ENCODE data around the gene RIMBP2.

Gene RIMBP2

DNA sequence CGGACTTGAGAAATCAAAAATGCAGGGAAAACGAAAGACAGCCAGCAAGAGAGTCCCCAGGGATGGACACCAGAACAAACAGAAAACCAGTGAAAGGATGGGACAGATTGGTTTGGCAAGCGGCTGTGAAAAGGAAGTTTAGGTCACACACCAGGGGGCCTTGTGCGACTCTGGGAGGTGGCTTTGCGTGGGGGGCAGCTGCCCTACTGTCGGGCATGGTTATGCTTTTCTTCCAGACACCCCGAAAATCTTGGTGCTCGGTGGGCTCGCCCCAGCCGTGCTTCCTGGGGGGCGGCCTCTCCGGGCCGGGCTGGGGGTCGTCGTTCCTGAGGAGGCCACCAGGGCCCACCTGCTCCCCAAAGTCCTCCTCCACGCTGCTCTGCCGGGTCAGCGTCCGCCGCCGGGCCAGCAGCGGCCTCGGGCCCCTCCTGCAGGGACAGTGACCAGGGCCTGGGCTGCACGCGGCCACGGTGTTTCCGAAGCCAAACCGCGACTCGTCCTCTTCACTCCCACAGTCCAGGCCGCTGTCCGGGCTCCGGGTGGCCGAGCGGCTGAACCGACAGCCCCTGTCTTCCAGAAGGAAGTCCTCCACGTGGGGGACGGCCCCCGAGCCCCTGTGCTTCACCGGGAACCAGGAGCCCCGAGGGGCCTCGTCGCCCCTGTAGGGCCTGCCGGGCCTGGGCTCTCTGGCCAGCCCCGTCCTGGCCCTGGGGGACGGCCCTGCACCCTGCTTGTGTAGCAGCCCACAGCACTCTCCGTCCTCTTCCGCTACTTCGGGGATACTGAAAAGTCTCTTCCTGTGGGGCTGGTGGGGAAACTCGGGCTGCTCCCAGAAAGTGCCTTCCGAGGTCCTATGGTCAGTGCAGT is 291.9 kb downstream of the RIMBP2 start:
- TF ChIP-seq, protein P1, sequence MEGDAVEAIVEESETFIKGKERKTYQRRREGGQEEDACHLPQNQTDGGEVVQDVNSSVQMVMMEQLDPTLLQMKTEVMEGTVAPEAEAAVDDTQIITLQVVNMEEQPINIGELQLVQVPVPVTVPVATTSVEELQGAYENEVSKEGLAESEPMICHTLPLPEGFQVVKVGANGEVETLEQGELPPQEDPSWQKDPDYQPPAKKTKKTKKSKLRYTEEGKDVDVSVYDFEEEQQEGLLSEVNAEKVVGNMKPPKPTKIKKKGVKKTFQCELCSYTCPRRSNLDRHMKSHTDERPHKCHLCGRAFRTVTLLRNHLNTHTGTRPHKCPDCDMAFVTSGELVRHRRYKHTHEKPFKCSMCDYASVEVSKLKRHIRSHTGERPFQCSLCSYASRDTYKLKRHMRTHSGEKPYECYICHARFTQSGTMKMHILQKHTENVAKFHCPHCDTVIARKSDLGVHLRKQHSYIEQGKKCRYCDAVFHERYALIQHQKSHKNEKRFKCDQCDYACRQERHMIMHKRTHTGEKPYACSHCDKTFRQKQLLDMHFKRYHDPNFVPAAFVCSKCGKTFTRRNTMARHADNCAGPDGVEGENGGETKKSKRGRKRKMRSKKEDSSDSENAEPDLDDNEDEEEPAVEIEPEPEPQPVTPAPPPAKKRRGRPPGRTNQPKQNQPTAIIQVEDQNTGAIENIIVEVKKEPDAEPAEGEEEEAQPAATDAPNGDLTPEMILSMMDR (IDR thresholded peaks at IDR 0.05; ENCODE audit: low read depth, low read length): no peak
- no peak for DNase-seq (ENCODE audit: low read depth in 2 of 2)
- no peak overlapping the region for H3K4me3 ChIP-seq (replicated peaks in 1 of 2; ENCODE audit: low read depth in 2 of 2, low read length in 2 of 2)

DNA sequence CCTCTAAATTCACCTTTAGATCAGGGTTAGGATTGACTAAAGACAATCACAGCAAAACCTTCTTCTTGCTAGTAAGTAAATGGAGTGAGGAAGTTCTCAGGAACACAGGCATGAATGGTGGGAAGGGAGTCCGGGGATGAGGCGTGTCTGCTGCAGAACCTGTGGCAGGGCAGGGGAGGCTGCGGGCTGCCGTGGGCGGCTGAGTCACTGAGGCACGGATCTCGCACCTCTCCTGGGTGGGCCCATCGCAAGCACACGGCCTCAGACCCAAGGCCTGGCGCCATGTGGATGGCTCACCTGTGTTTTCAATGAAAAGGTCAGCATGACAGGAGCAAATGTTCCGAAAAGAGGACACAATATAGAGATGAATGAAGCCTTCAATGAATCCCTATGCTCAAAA is 293.0 kb downstream of the RIMBP2 start:
- DNase-seq (ENCODE audit: low read depth in 2 of 2): no peak
- H3K4me3 ChIP-seq (replicated peaks in 1 of 2; ENCODE audit: low read depth in 2 of 2, low read length in 2 of 2): no peak overlapping the region
- TF ChIP-seq, protein P1 (IDR thresholded peaks at IDR 0.05; ENCODE audit: low read depth, low read length): no peak

DNA sequence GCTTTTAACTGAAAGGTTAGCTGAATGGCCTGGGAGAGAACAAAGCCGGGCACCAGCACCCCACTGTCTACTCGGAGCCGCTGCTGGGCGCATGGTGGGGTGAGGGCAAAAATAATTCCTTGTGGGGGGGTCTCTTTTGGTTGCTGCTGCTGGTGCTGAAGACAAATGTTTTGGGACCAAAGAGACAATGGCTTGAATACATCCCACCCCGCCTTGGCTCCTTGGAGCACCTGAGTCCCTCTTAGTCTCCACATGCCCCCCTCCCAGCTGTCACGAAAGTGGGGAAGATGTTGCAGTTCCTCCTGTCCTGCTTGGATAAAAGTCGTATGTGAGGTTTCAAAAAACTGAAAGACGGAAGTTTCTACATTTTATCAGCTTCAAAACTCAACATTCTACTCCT is 293.4 kb downstream of the RIMBP2 start:
- no peak overlapping the region for H3K4me3 ChIP-seq (replicated peaks in 1 of 2; ENCODE audit: low read depth in 2 of 2, low read length in 2 of 2)
- TF ChIP-seq, protein P1 (IDR thresholded peaks at IDR 0.05; ENCODE audit: low read depth, low read length): no peak
- no peak for DNase-seq (ENCODE audit: low read depth in 2 of 2)

DNA sequence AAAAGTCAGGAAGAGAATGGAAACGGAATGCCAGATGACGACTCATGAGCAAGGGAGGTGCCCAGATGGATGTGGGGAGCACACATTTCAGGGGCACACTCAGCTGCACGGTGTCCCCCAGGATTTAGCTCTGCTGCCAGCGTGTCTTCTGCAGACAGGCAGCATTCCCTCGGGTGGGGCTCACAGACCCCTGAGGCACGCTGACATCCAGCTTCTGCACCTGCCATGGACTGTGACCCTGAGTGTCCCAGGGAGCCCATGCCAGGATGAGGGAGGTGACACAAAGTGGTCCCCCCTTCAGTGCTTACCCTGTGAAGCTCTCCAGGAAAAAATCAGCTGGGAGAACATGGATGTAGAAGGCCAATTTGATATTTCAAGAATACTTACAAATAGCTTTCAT is 294.2 kb downstream of the RIMBP2 start:
- TF ChIP-seq, protein P1 (IDR thresholded peaks at IDR 0.05; ENCODE audit: low read depth, low read length): no peak

DNA sequence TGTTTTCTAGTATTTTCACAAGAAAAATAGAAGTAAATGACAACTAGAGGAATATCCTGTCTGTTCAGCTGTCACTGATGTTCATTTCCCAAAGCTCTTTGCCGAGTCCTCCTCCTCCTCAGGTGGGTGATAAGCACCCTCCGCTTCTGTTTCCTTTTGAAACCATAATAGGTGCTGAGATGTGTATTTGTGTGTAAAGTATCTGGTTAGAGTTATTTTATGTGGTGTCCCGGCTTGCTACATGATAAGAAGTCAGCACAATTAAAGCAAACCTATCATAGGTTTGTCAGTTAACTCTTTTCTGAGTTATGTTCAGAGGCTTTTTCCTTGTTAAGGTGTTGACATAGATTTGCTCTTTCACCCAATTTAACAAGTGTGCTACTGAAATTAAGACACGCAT is 296.0 kb downstream of the RIMBP2 start:
- no peak for DNase-seq (ENCODE audit: low read depth in 2 of 2)
- TF ChIP-seq, protein P1 (IDR thresholded peaks at IDR 0.05; ENCODE audit: low read depth, low read length): no peak
- no peak overlapping the region for H3K4me3 ChIP-seq (replicated peaks in 1 of 2; ENCODE audit: low read depth in 2 of 2, low read length in 2 of 2)

More for the DNA sequence above, 294.2 kb downstream of the RIMBP2 start:
- no peak overlapping the region for H3K4me3 ChIP-seq (replicated peaks in 1 of 2; ENCODE audit: low read depth in 2 of 2, low read length in 2 of 2)
- DNase-seq (ENCODE audit: low read depth in 2 of 2): no peak

DNA sequence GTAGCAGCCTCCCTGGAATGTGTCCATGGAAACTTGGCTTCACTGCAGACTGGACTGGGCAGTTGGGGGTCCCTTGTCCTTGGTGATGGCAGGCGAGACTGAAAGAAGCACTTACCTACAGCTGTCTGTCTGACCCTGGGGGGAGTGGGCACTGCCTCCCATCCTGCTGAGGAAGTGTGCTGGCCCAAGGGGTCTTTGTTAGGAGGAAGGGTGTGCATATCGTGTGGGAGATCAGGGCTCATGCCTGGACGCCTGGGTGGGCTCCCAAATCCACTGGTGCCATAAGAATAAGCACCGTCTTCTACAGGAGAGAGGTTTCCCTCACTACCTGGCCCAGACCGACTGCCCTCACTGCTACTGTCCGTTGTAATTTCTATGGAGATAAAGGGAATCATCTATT is 297.0 kb downstream of the RIMBP2 start:
- TF ChIP-seq, protein P1 (IDR thresholded peaks at IDR 0.05; ENCODE audit: low read depth, low read length): no peak
- no peak overlapping the region for H3K4me3 ChIP-seq (replicated peaks in 1 of 2; ENCODE audit: low read depth in 2 of 2, low read length in 2 of 2)
- DNase-seq (ENCODE audit: low read depth in 2 of 2): no peak

Measured in cardiac fibroblast (primary cell).